ENCODE results near the gene HMX3. TPM values are rescaled to one million over a fixed set of nuclear protein-coding genes. Genes with fewer than 3 reads are reported as not detected.

The HMX3 gene
- total RNA-seq, result under 1 TPM in 1 of 2 donors, not detected in 1; 0.20 TPM
- polyA plus RNA-seq (ENCODE audit: insufficient read length in 2 of 2), result under 1 TPM; 0.27 to 0.59 TPM
- long read RNA-seq, donor 1, result 0 reads
- long read RNA-seq, donor 2, result 0 reads
- long read RNA-seq, donor 3, partial matches to known transcripts, result 0 of 1 reads
- long read RNA-seq, donor 3, other reads (novel, unspliced or antisense), result 0 of 1 reads
- long read RNA-seq, donor 4, result 0 reads

- Histone ChIP-seq H3K4me1 (ENCODE audit: control insufficient read depth, insufficient read depth, low read length) (peaks cover 63% of the 10 kb centered on the region), H3K36me3 (ENCODE audit: control insufficient read depth, insufficient read depth, low read length) (no peaks in the 10 kb centered on the region), H3K27ac (ENCODE audit: low read depth, low read length) (no peak within 1 kb of the TSS), H3K27me3 (ENCODE audit: control insufficient read depth, insufficient read depth, low read length) (peaks cover 100% of the 10 kb centered on the region), H3K4me3 (ENCODE audit: low read depth, low read length) (peak within 1 kb of the TSS; percentile 4), H3K9me3 (ENCODE audit: control insufficient read depth, insufficient read depth, low read length) (no peaks in the 10 kb centered on the region)
- under 1% methylated on average over 75 of the region's 76 CpGs for WGBS (ENCODE audit: insufficient coverage)
- DNase-seq (ENCODE audit: low read depth in 4 of 6, low spot score in 6 of 6), result peak in 2 of 6 donors; percentile 57 to 63
These were observed at the start of gene HMX3 for GRCh38 chr10:123135415-123136141. Gene HMX3 (plus strand): TSS chr10:123135970. CDS start chr10:123136051, 81 bp downstream.

- H3K9me3 ChIP-seq (ENCODE audit: control insufficient read depth, insufficient read depth, low read length), result no peaks in the 10 kb centered on the region
- H3K27ac ChIP-seq (ENCODE audit: low read depth, low read length), result no peak overlapping the region
- no peak overlapping the region for H3K4me3 ChIP-seq (ENCODE audit: low read depth, low read length)
- no peak for DNase-seq (ENCODE audit: low read depth in 4 of 6, low spot score in 6 of 6)
- H3K36me3 ChIP-seq (ENCODE audit: control insufficient read depth, insufficient read depth, low read length), result no peaks in the 10 kb centered on the region
- 80% methylated on average over 7 of the region's 7 CpGs for WGBS (ENCODE audit: insufficient coverage)
- H3K27me3 ChIP-seq (ENCODE audit: control insufficient read depth, insufficient read depth, low read length), result peaks cover 2% of the 10 kb centered on the region
- H3K4me1 ChIP-seq (ENCODE audit: control insufficient read depth, insufficient read depth, low read length), result peaks cover 3% of the 10 kb centered on the region
These were observed 49.5 kb upstream of the HMX3 start for GRCh38 chr10:123086281-123086680.

GRCh38 chr10:123087348-123087747, 48.4 kb upstream of the HMX3 start:
- WGBS (ENCODE audit: insufficient coverage), result no CpG with 5 or more reads among the region's 4 CpGs
- peaks cover 2% of the 10 kb centered on the region for H3K27me3 ChIP-seq (ENCODE audit: control insufficient read depth, insufficient read depth, low read length)
- no peaks in the 10 kb centered on the region for H3K36me3 ChIP-seq (ENCODE audit: control insufficient read depth, insufficient read depth, low read length)
- no peaks in the 10 kb centered on the region for H3K9me3 ChIP-seq (ENCODE audit: control insufficient read depth, insufficient read depth, low read length)
- peaks cover 3% of the 10 kb centered on the region for H3K4me1 ChIP-seq (ENCODE audit: control insufficient read depth, insufficient read depth, low read length)
- H3K4me3 ChIP-seq (ENCODE audit: low read depth, low read length), result no peak overlapping the region
- no peak for DNase-seq (ENCODE audit: low read depth in 4 of 6, low spot score in 6 of 6)
- no peak overlapping the region for H3K27ac ChIP-seq (ENCODE audit: low read depth, low read length)

DNA sequence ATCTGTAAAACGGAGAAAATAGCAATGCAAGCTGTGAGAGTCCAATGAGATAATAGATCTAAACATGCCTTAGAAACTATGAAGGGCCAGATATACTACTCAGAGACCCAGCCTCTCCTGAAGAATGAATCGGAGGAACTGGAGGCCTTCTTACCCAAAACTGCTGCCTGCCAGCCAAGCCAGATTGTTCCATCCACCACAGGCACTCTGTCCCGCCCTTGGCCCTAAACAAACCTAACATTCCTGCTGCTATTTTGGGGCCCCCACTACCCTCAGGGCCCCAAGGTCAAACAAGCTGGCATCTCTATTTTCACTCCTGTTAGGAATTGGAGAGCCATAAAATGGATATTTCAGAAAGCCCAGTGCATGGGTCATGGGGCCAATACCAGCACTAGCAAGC, 48.0 kb upstream of the HMX3 start:
- 86% methylated on average over 1 of the region's 3 CpGs for WGBS (ENCODE audit: insufficient coverage)
- Histone ChIP-seq H3K4me3 (ENCODE audit: low read depth, low read length) (no peak overlapping the region), H3K9me3 (ENCODE audit: control insufficient read depth, insufficient read depth, low read length) (no peaks in the 10 kb centered on the region), H3K36me3 (ENCODE audit: control insufficient read depth, insufficient read depth, low read length) (no peaks in the 10 kb centered on the region), H3K27me3 (ENCODE audit: control insufficient read depth, insufficient read depth, low read length) (peaks cover 2% of the 10 kb centered on the region), H3K27ac (ENCODE audit: low read depth, low read length) (no peak overlapping the region), H3K4me1 (ENCODE audit: control insufficient read depth, insufficient read depth, low read length) (peaks cover 3% of the 10 kb centered on the region)
- DNase-seq (ENCODE audit: low read depth in 4 of 6, low spot score in 6 of 6), result no peak

DNA sequence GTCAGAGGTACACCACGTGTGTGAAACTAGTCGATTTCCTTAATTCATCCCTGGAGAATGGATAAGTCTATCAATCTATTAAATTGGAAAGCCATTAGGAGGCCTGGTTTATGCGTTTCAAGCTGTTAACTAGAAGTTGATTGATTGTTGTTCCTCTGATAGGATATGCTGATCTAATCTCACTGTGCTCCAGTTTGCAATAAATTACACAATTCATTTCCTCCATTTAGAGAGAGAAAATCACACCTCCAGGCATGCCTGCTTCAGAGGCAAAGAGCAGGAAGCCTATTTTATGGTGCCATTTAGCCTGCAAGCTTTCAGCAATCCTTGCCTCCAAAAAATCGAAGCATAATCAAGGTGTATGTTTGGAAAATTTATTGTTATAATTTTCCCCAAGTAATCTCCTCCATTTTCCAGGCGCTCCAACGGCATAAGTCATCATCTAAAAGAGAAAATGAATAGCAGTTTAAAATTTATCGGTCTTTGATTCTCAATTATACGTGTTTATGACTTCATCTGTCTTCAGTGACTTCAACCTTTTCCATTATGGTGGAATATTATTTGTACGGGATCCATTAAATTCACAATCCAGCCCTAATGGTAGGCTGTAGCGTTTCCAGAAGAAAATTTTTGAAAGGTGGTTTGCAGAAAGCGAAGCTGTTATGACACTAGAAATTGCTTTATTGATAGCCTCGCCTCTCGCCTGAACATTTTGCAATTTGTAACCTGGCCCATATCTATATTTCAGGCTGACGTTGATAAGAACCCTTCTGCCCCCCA, 42.9 kb upstream of the HMX3 start:
- H3K27ac ChIP-seq (ENCODE audit: low read depth, low read length), result no peak overlapping the region
- no peak overlapping the region for H3K4me3 ChIP-seq (ENCODE audit: low read depth, low read length)
- peaks cover 5% of the 10 kb centered on the region for H3K27me3 ChIP-seq (ENCODE audit: control insufficient read depth, insufficient read depth, low read length)
- DNase-seq (ENCODE audit: low read depth in 4 of 6, low spot score in 6 of 6), result peak in 1 of 6 donors; percentile 93
- H3K4me1 ChIP-seq (ENCODE audit: control insufficient read depth, insufficient read depth, low read length), result peaks cover 9% of the 10 kb centered on the region
- H3K9me3 ChIP-seq (ENCODE audit: control insufficient read depth, insufficient read depth, low read length), result no peaks in the 10 kb centered on the region
- 100% methylated on average over 1 of the region's 14 CpGs for WGBS (ENCODE audit: insufficient coverage)
- no peaks in the 10 kb centered on the region for H3K36me3 ChIP-seq (ENCODE audit: control insufficient read depth, insufficient read depth, low read length)

GRCh38 chr10:123093489-123093888, 42.3 kb upstream of the HMX3 start:
- H3K4me3 ChIP-seq (ENCODE audit: low read depth, low read length), result no peak overlapping the region
- no peak overlapping the region for H3K27ac ChIP-seq (ENCODE audit: low read depth, low read length)
- H3K4me1 ChIP-seq (ENCODE audit: control insufficient read depth, insufficient read depth, low read length), result peaks cover 9% of the 10 kb centered on the region
- no peaks in the 10 kb centered on the region for H3K9me3 ChIP-seq (ENCODE audit: control insufficient read depth, insufficient read depth, low read length)
- DNase-seq (ENCODE audit: low read depth in 4 of 6, low spot score in 6 of 6), result no peak
- H3K27me3 ChIP-seq (ENCODE audit: control insufficient read depth, insufficient read depth, low read length), result peaks cover 4% of the 10 kb centered on the region
- WGBS (ENCODE audit: insufficient coverage), result 89% methylated on average over 4 of the region's 4 CpGs
- no peaks in the 10 kb centered on the region for H3K36me3 ChIP-seq (ENCODE audit: control insufficient read depth, insufficient read depth, low read length)

GRCh38 chr10:123096452-123096851, 39.3 kb upstream of the HMX3 start:
- Histone ChIP-seq H3K36me3 (ENCODE audit: control insufficient read depth, insufficient read depth, low read length) (no peaks in the 10 kb centered on the region), H3K27ac (ENCODE audit: low read depth, low read length) (no peak overlapping the region), H3K9me3 (ENCODE audit: control insufficient read depth, insufficient read depth, low read length) (no peaks in the 10 kb centered on the region), H3K4me1 (ENCODE audit: control insufficient read depth, insufficient read depth, low read length) (peaks cover 9% of the 10 kb centered on the region), H3K4me3 (ENCODE audit: low read depth, low read length) (no peak overlapping the region), H3K27me3 (ENCODE audit: control insufficient read depth, insufficient read depth, low read length) (peaks cover 4% of the 10 kb centered on the region)
- 75% methylated on average over 3 of the region's 5 CpGs for WGBS (ENCODE audit: insufficient coverage)
- no peak for DNase-seq (ENCODE audit: low read depth in 4 of 6, low spot score in 6 of 6)

DNA sequence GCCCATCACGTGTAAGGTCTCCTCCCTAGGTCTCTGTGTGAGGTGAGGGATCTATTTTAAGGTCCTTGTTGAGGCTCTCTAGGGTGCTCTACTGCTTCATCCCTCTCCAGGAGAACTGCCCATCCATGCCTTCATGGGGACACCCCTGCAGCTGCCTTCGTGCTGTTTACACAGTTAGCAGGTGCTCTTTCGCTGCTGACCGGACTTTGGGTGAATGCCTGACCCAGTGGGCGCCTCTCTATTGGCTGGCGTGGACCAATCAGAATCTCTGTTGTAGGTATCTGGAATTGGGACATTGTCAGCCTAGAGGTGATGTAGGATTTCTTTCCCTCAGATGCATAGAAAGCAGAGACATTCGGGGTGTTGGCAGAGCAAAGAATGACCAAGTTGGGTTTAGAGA, 38.7 kb upstream of the HMX3 start:
- Histone ChIP-seq H3K4me1 (ENCODE audit: control insufficient read depth, insufficient read depth, low read length) (peaks cover 9% of the 10 kb centered on the region), H3K27me3 (ENCODE audit: control insufficient read depth, insufficient read depth, low read length) (peaks cover 4% of the 10 kb centered on the region), H3K9me3 (ENCODE audit: control insufficient read depth, insufficient read depth, low read length) (no peaks in the 10 kb centered on the region), H3K4me3 (ENCODE audit: low read depth, low read length) (no peak overlapping the region), H3K27ac (ENCODE audit: low read depth, low read length) (no peak overlapping the region), H3K36me3 (ENCODE audit: control insufficient read depth, insufficient read depth, low read length) (no peaks in the 10 kb centered on the region)
- 83% methylated on average over 6 of the region's 7 CpGs for WGBS (ENCODE audit: insufficient coverage)
- no peak for DNase-seq (ENCODE audit: low read depth in 4 of 6, low spot score in 6 of 6)

- DNase-seq (ENCODE audit: low read depth in 4 of 6, low spot score in 6 of 6), result no peak
- 98% methylated on average over 5 of the region's 7 CpGs for WGBS (ENCODE audit: insufficient coverage)
- no peak overlapping the region for H3K4me3 ChIP-seq (ENCODE audit: low read depth, low read length)
- H3K4me1 ChIP-seq (ENCODE audit: control insufficient read depth, insufficient read depth, low read length), result no peaks in the 10 kb centered on the region
- no peak overlapping the region for H3K27ac ChIP-seq (ENCODE audit: low read depth, low read length)
- H3K9me3 ChIP-seq (ENCODE audit: control insufficient read depth, insufficient read depth, low read length), result no peaks in the 10 kb centered on the region
- H3K36me3 ChIP-seq (ENCODE audit: control insufficient read depth, insufficient read depth, low read length), result no peaks in the 10 kb centered on the region
- peaks cover 3% of the 10 kb centered on the region for H3K27me3 ChIP-seq (ENCODE audit: control insufficient read depth, insufficient read depth, low read length)
These were observed 35.6 kb upstream of the HMX3 start for GRCh38 chr10:123100030-123100762.
